GM23338 (cell line): ENCODE measurements around the gene SLK. TPM values are rescaled to one million over a fixed set of nuclear protein-coding genes. Genes with fewer than 3 reads are reported as not detected.

Source experiments
- ATAC-seq: fragments of 200-7000 bp; cut with Tn5 transposase; 3 replicates; pipeline ENCODE4 v1.9.1; 2020
- DNase-seq: peaks from one replicate; pipeline ENCODE4 v3.0.0-alpha.2; 2015; ENCODE audit warnings: low spot score
- H2AFZ ChIP-seq: fragments of 200-600 bp; sonication (generic); 2 replicates; pipeline ENCODE4 v1.8.0; 2016; ENCODE audit warnings: antibody characterized with exemption, mild to moderate bottlenecking, moderate library complexity
- H3F3A ChIP-seq: fragments of 200-600 bp; sonication (generic); replicated peaks from 2 replicates; pipeline ENCODE4 v1.8.0; 2017; ENCODE audit warnings: antibody characterized with exemption, mixed run types, low read depth
- H3K27ac ChIP-seq: fragments of 200-600 bp; sonication (generic); 2 replicates; pipeline ENCODE4 v1.6.1; 2016; ENCODE audit warnings: low read depth
- H3K27me3 ChIP-seq: fragments of 200-600 bp; sonication (generic); 2 replicates; pipeline ENCODE4 v1.8.0; 2016; ENCODE audit warnings: mild to moderate bottlenecking, mixed run types, moderate library complexity; ENCODE audit not compliant: insufficient read depth
- H3K36me3 ChIP-seq: fragments of 200-600 bp; sonication (generic); 2 replicates; pipeline ENCODE4 v1.8.0; 2016; ENCODE audit warnings: mild to moderate bottlenecking; ENCODE audit not compliant: insufficient read depth
- H3K4me1 ChIP-seq: fragments of 200-600 bp; sonication (generic); 2 replicates; pipeline ENCODE4 v1.8.0; 2016; ENCODE audit warnings: mild to moderate bottlenecking, moderate library complexity; ENCODE audit not compliant: insufficient read depth
- H3K4me2 ChIP-seq: fragments of 200-600 bp; sonication (generic); 2 replicates; pipeline ENCODE4 v1.7.1; 2017; ENCODE audit warnings: mixed run types
- H3K4me3 ChIP-seq: fragments of 200-600 bp; sonication (generic); 2 replicates; pipeline ENCODE4 v1.6.1; 2016; ENCODE audit warnings: mixed run types
- H3K79me2 ChIP-seq: fragments of 200-600 bp; sonication (generic); replicated peaks from 2 replicates; pipeline ENCODE4 v1.8.0; 2017; ENCODE audit warnings: mild to moderate bottlenecking; ENCODE audit not compliant: insufficient read depth
- H3K9me2 ChIP-seq: fragments of 200-600 bp; sonication (generic); 2 replicates; pipeline ENCODE4 v1.8.0; 2017; ENCODE audit not compliant: insufficient read depth
- H4K20me1 ChIP-seq: fragments of 200-600 bp; sonication (generic); replicated peaks from 2 replicates; pipeline ENCODE4 v1.8.0; 2017; ENCODE audit warnings: mild to moderate bottlenecking; ENCODE audit not compliant: insufficient read depth
- H3K27ac Mint-ChIP-seq: 2 replicates; pipeline ENCODE4 v1.8.0; 2020; ENCODE audit warnings: inconsistent platforms, mild to moderate bottlenecking, moderate library complexity, mixed read lengths
- H3K27me3 Mint-ChIP-seq: 3 replicates; pipeline ENCODE4 v1.8.0; 2022; ENCODE audit warnings: low read depth, mild to moderate bottlenecking, moderate library complexity, mixed read lengths, inconsistent platforms; ENCODE audit not compliant: insufficient read depth, poor library complexity
- H3K36me3 Mint-ChIP-seq: 3 replicates; pipeline ENCODE4 v1.8.0; 2021; ENCODE audit warnings: low read depth, mild to moderate bottlenecking, inconsistent platforms, moderate library complexity, mixed read lengths
- H3K4me1 Mint-ChIP-seq: 3 replicates; pipeline ENCODE4 v1.8.0; 2020; ENCODE audit warnings: mild to moderate bottlenecking, inconsistent platforms, mixed read lengths
- H3K4me3 Mint-ChIP-seq: 3 replicates; pipeline ENCODE4 v1.8.0; 2021; ENCODE audit warnings: moderate library complexity, mild to moderate bottlenecking, inconsistent platforms, mixed read lengths
- H3K9me3 Mint-ChIP-seq: 3 replicates; pipeline ENCODE4 v1.8.0; 2020; ENCODE audit warnings: moderate library complexity, mild to moderate bottlenecking, inconsistent platforms, mixed read lengths
- EZH2 ChIP-seq: fragments of 200-600 bp; sonication (generic); IDR thresholded peaks from one replicate; pipeline ENCODE4 v1.8.0; 2017; ENCODE audit warnings: antibody characterized with exemption, mild to moderate bottlenecking, low read depth; ENCODE audit not compliant: unreplicated experiment
- NANOG ChIP-seq: IDR thresholded peaks from 2 replicates; pipeline ENCODE4 v1.6.1; 2016; ENCODE audit warnings: antibody characterized with exemption, borderline replicate concordance
- POLR2AphosphoS5 ChIP-seq: IDR thresholded peaks from 2 replicates; pipeline ENCODE4 v1.6.1; 2016; ENCODE audit warnings: antibody characterized with exemption, low read depth
- REST ChIP-seq: IDR thresholded peaks from one replicate; pipeline ENCODE4 v1.6.1; 2018; ENCODE audit warnings: antibody characterized with exemption; ENCODE audit not compliant: unreplicated experiment
- ZNF462 ChIP-seq: fragments of 250-450 bp; sonication (Bioruptor Pico); IDR thresholded peaks from 2 replicates; pipeline ENCODE4 v1.5.0; 2020; ENCODE audit warnings: mild to moderate bottlenecking, moderate library complexity
- polyA plus RNA-seq: library from polyadenylated mRNA; unstranded; fragments of >200 nt; fragmentation: Nextera tagmentation; extraction: Ambion mirVana; gene quantifications from 2 replicates; pipeline ENCODE4 v1.2.1, GENCODE V29; 2016
- total RNA-seq: library from RNA; depleted of rRNA; stranded (reverse); fragments of >200 nt; shearing (Covaris generic); gene quantifications from 2 replicates; pipeline ENCODE4 v1.2.3, GENCODE V29; 2014

The SLK gene
- total and polyA plus RNA-seq, 2 experiments from 2014 or later: 8.4 to 21.5 TPM

GRCh38 chr10:103998805-103999204 is 31.9 kb downstream of the SLK start:
- H4K20me1 ChIP-seq: no peaks in the 10 kb centered on the region
- Mint-ChIP-seq H3K27me3 (no peaks in the 10 kb centered on the region), H3K4me3 (no peak overlapping the region)

GRCh38 chr10:104002911-104003310 is 36.0 kb downstream of the SLK start:
- H3K4me1 Mint-ChIP-seq: peaks cover 2% of the 10 kb centered on the region; the same call in 2 of the 3 replicates

More at GRCh38 chr10:103998805-103999204, 31.9 kb downstream of the SLK start:
- no peaks in the 10 kb centered on the region for H3K36me3 ChIP-seq
- Mint-ChIP-seq H3K9me3 (no peaks in the 10 kb centered on the region), H3K4me1 (peaks cover 2% of the 10 kb centered on the region; the same call in 2 of the 3 replicates), H3K27ac (no peak overlapping the region), H3K36me3 (peaks cover 4% of the 10 kb centered on the region)
- no peaks in the 10 kb centered on the region for H3K27me3 ChIP-seq
- H3K27ac ChIP-seq: no peak overlapping the region
- no peak overlapping the region for H2AFZ ChIP-seq
- H3K9me2 ChIP-seq: no peaks in the 10 kb centered on the region
- no peaks in the 10 kb centered on the region for H3K79me2 ChIP-seq
- DNase-seq: no peak
- no peak for ATAC-seq
- no peak overlapping the region for H3K4me2 ChIP-seq
- no peaks in the 10 kb centered on the region for H3F3A ChIP-seq
- no peak for TF ChIP-seq REST
- no peak for TF ChIP-seq POLR2AphosphoS5
- no peak for TF ChIP-seq EZH2
- no peak overlapping the region for H3K4me3 ChIP-seq
- 0 out of 2 replicates have a peak, but pooled peaks cover 10% of the 10 kb centered on the region for H3K4me1 ChIP-seq

More at GRCh38 chr10:104002911-104003310, 36.0 kb downstream of the SLK start:
- Mint-ChIP-seq H3K27me3 (no peaks in the 10 kb centered on the region), H3K36me3 (peaks cover 4% of the 10 kb centered on the region), H3K4me3 (no peak overlapping the region), H3K27ac (no peak overlapping the region), H3K9me3 (no peaks in the 10 kb centered on the region)
- DNase-seq (no peak), ATAC-seq (no peak)
- Histone ChIP-seq H3K4me2 (no peak overlapping the region), H3K4me3 (no peak overlapping the region), H3K27ac (no peak overlapping the region), H3K79me2 (no peaks in the 10 kb centered on the region), H3K36me3 (no peaks in the 10 kb centered on the region), H3F3A (no peaks in the 10 kb centered on the region), H2AFZ (no peak overlapping the region), H4K20me1 (no peaks in the 10 kb centered on the region), H3K9me2 (no peaks in the 10 kb centered on the region), H3K27me3 (no peaks in the 10 kb centered on the region), H3K4me1 (0 out of 2 replicates have a peak, but pooled peaks cover 10% of the 10 kb centered on the region)
- TF ChIP-seq POLR2AphosphoS5: no peak
- no peak for TF ChIP-seq ZNF462 (CRISPR knock-in tag)
- TF ChIP-seq NANOG: no peak
